Esophagus squamous epithelium (tissue), 4 donors: Measurements from ENCODE around the gene PTOV1.

Experiments used
- POLR2A ChIP-seq, 4 donors: fragments of 450-650 bp; IDR thresholded peaks; one replicate each; pipeline ENCODE4 v1.6.1; 2017; ENCODE audit warnings: antibody characterized with exemption in 4 of 4, mild to moderate bottlenecking in 4 of 4, moderate library complexity in 3 of 4
- TF ChIP-seq, protein P1 (sequence below), 6 experiments: fragments of 450-650 bp in 4 of 6; fragments of 200-600 bp in 2 of 6; sonication (generic) in 2 of 6; IDR thresholded peaks; one replicate each; pipeline ENCODE4 v1.5.1; 2016 to 2019; ENCODE audit warnings: antibody characterized with exemption in 6 of 6, mild to moderate bottlenecking in 4 of 6, moderate library complexity in 4 of 6

DNA sequence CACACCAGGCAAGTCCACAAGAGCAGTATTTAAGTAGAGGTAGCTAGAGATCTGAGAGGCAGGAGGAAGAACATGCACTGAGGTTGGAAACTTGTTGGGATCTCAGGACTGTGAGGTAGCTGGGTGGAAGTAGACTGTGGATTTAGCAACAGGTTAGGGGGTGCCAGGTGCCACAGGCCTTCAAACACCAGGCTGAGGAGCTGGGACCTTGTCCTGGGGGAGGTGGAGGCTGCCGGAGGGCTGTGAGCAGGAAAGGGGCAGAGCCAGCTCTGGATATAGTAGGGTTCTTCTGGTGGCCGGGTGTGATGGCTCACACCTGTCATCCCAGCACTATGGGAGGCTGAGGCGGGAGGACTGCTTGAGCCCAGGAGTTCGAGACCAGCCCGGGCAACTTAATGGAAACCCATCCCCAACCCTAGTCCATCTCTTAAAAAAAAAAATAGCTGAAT lies 41.0 kb upstream of the PTOV1 start:
- TF ChIP-seq, protein P1, sequence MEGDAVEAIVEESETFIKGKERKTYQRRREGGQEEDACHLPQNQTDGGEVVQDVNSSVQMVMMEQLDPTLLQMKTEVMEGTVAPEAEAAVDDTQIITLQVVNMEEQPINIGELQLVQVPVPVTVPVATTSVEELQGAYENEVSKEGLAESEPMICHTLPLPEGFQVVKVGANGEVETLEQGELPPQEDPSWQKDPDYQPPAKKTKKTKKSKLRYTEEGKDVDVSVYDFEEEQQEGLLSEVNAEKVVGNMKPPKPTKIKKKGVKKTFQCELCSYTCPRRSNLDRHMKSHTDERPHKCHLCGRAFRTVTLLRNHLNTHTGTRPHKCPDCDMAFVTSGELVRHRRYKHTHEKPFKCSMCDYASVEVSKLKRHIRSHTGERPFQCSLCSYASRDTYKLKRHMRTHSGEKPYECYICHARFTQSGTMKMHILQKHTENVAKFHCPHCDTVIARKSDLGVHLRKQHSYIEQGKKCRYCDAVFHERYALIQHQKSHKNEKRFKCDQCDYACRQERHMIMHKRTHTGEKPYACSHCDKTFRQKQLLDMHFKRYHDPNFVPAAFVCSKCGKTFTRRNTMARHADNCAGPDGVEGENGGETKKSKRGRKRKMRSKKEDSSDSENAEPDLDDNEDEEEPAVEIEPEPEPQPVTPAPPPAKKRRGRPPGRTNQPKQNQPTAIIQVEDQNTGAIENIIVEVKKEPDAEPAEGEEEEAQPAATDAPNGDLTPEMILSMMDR (IDR thresholded peaks at IDR 0.05) = no peak
- TF ChIP-seq POLR2A (IDR thresholded peaks at IDR 0.05) = no peak
